HPDE6-E6E7 (cell line): ENCODE results near the gene SUV39H1.
"Not testable (repeated sequence)": the region's sequence is repeated elsewhere in the genome, so short reads cannot be mapped to it uniquely, and the experiment has no call there.

Source experiments
- DNase-seq: peaks from one replicate; pipeline ENCODE4 v3.0.0; 2011; ENCODE audit warnings: missing footprints; ENCODE audit errors: extremely low spot score

The SUV39H1 gene, protein sequence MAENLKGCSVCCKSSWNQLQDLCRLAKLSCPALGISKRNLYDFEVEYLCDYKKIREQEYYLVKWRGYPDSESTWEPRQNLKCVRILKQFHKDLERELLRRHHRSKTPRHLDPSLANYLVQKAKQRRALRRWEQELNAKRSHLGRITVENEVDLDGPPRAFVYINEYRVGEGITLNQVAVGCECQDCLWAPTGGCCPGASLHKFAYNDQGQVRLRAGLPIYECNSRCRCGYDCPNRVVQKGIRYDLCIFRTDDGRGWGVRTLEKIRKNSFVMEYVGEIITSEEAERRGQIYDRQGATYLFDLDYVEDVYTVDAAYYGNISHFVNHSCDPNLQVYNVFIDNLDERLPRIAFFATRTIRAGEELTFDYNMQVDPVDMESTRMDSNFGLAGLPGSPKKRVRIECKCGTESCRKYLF

DNA sequence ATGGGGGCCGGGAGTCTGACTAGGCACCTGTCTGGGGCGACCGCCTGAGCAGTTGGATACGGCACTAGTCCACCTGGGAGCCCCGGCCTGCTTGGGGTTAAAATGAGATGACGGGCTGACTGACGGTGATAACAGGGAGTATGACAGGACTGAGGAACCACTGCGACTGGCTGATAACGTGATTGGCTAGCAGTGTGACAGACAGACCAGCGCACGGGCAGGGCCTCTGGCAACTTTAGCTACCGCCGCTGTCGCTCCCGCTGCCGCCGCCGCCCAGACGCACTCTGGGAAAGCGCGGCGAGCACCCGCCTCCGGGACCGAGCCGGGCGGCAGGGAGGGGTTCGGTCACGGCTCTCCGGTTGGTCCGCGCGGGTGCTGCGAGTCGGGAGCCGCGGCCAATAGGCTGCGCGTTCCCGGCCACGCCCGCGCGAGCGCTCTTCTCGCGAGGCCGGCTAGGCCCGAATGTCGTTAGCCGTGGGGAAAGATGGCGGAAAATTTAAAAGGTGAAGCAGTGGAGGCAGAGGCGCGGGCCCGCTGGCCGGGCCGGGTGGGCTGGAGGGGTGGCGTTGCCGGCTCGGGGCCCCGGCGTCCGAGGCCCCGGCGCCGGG, at the start of gene SUV39H1:
TSS of gene SUV39H1 (plus strand) at position 434 of the 608 bp plus-strand sequence. CDS start at position 485, 51 bp downstream.
- DNase-seq, result peak; percentile 74

DNA sequence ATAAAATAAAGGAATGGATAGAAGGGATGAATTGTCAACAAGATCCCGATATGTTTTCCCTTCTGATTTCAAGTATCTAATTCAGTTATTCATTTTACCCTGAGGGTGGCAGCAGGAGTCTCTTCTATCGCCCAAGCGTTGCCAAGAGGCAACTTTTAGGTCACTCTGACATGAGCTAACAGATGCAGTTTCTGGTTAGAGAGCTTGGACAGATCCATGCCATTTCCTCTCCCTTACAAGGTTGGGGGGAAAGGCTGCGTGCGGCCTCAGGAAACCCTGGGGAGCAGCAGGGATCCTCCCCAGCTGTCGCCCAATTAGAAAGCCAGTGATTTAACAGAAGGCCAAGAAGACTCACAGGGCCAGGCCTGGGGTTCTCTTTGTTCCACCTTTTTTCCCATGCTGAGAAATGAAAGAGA, 48.2 kb upstream of the SUV39H1 start:
- no peak for DNase-seq

DNA sequence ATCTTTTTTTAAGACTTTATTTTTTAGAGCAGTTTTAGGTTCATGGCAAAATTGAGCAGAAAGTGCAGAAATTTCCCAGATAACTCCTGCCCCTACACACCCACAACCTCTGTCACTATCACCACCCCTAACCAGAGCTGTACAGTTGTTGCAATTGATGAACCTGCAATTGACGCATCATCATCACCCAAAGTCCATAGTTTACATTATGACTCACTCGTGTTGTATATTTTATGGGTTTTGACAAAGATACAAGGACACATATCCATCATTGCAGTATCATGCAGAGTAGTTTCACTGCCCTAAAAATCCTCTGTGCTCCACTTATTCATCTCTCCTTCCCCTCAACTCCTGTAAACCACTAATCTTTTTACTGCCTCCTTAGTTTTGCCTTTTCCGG, 47.4 kb upstream of the SUV39H1 start:
- DNase-seq, result no peak

DNA sequence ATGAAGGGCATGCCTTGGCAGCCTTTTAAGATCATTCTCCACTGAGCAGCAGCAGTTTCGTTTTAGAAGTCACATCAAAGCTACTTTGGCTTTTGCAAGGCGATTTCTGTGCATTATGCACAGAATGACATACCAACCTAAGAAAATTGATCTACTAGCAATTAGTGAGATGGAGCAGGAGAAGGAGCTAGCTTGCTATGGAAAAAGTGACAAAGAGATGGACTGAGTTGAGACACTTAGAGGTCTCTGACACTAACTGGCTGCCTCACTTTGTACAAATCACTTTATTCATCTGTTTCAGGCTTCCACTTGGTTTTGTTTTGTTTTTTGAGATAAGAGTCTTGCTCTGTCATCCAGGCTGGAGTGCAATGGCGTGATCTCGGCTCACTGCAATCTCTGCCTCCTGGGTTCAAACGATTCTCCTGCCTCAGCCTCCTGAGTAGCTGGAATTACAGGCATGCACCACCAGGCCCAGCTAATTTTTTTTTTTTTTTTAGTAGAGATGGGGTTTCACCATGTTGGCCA, 44.4 kb upstream of the SUV39H1 start:
- not testable (repeated sequence) for DNase-seq

DNA sequence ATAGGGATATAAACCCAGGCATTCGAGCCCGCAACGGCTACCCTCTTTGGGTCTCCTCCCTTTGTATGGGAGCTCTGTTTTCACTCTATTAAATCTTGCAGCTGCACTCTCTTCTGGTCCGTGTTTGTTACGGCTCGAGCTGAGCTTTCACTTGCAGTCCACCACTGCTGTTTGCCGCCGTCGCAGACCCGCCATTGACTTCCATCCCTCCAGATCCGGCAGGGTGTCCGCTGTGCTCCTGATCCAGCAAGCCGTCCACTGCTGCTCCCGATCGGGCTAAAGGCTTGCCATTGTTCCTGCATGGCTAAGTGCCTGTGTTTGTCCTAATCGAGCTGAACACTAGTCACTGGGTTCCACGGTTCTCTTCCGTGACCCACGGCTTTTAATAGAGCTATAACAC, 41.8 kb upstream of the SUV39H1 start:
- DNase-seq, result not testable (repeated sequence)

DNA sequence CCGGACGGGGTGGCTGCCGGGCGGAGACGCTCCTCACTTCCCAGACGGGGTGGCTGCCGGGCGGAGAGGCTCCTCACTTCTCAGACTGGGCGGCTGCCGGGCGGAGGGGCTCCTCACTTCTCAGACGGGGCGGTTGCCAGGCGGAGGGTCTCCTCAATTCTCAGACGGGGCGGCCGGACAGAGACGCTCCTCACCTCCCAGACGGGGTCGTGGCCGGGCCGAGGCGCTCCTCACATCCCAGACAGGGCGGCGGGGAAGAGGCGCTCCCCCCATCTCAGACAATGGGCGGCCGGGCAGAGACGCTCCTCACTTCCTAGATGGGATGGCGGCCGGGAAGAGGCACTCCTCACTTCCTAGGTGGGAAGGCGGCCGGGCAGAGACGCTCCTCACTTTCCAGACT, 36.8 kb upstream of the SUV39H1 start:
- not testable (repeated sequence) for DNase-seq

DNA sequence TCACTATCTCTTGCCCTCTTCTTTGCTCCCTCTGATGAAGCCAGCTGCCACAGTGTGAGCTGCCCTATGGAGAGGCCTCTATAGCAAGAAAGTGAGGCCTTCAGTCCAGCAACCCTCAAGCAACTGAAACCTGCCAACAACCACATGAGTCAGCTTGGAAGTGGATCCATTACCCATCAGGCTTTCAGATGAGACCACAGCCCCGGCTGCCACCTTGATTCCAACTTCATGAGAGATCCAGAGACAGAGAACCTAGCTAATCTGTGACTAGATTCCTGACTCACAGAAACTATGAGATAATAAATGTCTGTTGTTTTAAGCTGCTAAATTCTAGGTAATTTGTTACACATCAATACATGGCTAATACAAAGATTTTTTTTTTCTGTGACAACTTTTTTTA, 33.3 kb upstream of the SUV39H1 start:
- DNase-seq, result no peak

DNA sequence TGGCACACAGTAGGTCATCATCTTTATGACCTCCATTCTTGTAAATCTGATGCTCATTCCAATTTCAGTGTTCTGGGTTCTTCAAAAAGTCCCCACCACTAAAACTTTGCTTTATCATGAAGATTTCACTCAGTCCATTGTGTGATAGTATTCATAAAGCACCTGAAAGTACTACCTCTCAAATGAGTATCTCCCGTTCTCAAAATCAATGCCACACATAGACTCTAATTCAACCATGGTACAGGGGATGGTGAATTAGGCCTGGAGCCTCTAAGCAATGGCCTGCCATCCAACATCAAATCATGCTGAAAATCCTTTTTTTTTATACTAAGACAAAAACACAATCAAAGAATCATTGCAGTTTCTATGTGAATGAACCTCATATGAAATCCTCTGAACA, 32.4 kb upstream of the SUV39H1 start:
- DNase-seq, result no peak

DNA sequence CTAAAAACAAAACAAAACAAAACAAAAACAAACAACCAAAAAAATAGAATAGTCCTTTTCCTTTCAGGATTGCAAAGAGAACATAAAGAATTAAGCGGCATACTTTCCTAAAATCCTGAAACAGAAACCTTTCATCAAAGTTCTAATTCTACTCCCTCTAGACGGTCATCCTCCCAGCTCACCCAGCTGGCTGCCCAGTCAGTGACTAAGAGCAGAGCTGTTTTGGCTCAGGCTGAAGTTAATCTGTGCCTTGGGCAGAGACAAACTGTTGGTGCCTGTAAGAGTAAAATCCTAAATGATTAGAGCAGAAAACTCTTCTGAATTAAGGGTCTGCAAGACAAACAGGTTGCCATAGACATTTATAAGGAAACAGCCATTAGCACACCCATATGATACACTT, 30.5 kb upstream of the SUV39H1 start:
- DNase-seq, result no peak

DNA sequence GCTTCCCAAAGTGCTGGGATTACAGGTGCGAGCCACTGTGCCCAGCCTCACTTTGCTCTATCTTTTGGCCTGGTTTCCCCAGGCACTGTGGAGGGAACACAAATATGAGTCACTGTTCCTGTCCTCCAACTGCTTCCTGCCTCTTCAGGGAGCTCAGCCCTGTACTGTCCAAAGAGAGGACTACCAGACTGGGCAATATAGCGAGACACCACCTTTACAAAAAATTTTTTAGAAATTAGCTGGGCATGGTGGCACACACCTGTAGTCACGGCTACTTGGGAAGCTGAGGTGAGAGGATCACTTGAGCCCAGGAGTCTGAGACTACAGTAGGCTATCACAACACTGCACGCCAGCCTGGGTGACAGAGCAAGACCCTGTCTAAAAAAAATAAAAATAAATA, 29.9 kb upstream of the SUV39H1 start:
- DNase-seq, result no peak

DNA sequence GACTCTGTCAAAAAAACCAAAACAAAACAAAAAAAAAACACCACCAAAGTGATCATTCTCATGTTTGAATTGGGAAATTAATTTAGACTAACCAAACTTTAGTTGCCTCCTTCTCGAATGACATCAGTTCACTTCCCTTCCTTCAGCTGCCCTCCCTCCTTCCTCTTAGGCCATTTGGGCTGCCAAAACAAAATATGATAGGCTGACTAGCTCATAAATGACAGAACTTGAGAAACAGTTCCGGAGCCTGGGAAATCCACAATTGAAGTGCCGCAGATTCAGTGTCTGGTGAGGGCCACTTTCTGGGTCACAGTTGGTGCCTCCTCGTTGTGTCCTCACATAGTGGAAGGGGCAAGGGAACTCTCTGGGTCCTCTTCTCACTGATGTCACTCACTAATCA, 29.0 kb upstream of the SUV39H1 start:
- no peak for DNase-seq

DNA sequence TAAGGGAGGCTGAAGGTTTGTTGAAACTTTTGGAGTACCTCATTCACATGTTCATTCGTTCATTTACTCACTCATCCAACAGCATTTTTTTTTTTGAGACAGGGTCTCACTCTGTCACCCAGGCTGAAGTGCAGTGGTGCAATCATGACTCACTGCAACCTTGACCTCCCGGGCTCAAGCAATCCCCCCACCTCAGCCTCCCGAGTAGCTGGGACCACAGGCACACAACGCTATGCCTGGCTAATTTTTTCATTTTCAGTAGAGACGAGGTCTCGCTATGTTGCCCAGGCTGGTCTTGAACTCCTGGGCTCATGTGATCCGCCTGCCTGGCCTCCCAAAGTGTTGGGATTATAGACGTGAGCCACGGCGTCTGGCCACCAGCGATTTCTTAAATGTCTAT, 28.3 kb upstream of the SUV39H1 start:
- not testable (repeated sequence) for DNase-seq

DNA sequence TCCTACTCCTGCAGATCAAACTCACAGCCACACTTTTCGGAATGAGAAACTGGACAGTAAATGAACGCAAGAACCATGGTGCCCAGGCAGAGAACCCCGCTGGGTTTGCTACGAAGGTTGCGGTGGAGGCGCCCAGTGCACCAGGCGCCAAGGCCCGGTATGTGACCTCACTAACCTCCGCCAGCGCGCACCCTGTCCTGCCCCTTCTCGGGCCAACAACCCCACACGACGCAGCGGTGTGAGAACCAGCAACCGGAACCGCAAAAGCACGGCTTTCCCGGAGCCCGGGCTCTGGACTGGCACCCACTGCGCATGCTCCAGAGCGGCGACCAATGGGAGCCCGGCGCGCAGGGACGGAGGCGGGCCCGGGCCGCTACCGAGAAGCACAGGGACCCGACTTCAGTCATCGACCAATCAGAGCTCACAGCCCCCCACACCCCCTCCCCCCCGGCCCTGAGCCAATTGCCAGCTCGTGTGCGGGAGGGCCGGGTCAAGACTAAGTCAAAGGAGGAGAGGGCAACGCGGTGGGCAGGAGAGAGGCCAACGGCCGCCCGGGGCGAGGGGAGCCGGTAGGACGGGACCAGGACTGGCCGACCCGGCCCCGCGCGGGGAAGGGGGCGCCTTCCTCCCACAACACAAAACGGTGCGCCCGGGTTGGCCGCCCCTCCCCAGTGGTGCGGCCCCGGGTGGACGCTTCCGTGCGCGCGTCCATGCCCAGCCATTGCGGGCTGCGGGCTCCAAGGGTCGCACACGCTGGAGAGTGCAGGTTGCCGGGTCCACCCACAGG, 20.2 kb upstream of the SUV39H1 start:
- peak; percentile 83 for DNase-seq

DNA sequence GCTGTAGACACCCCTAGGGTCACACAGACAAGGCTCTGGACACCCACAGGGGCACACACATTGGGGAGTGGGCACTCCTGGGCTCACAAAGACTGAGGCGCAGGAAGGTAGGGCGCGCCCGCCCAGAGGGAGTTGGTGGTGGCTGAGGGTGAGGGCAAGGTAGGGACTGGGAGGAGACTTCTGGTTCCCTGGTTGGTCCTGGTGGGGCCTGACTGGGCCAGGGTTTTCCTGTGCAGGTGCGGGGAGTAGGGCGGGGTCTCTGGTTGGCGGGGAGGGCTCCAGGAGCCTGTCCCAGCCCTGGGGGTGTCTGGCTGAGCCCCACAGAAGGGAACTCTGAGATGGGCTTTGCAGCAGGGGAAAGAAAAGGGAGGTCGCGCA, 19.7 kb upstream of the SUV39H1 start:
- no peak for DNase-seq

DNA sequence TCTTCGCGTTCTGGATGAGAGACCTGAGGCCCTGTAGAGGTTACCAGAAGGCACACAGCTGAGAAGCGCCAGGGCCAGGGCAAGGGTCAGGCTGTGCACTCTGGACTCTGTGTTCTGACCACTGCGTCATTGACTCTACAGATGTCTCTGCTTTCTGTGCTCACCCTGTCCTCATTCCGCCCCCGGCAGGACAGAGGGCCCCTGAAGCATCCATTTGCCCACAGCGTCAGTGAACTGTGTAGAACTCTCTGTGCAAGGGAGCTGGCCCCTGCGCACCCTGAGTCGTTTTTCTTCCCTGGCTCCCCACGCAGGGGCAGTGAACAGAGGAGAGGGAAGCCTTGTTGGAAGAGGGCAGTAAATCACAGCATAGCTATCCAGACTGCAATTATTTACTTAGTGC, 19.0 kb upstream of the SUV39H1 start:
- DNase-seq, result no peak

DNA sequence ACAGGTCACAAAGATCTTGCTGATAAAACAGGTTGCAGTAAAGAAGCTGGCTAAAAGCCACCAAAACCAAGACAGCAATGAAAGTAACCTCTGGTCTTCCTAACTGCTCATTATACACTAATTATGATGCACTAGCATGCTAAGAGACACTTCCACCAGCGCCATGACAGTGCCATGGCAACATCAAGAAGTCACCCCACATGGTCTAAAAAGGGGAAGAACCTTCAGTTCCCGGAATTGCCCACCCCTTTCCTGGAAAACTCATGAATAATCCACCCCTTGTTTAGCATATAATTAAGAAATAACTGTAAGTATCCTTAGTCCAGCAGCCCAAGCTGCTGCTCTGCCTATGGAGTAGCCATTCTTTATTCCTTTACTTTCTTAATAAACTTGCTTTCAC, 16.1 kb upstream of the SUV39H1 start:
- DNase-seq, result not testable (repeated sequence)

DNA sequence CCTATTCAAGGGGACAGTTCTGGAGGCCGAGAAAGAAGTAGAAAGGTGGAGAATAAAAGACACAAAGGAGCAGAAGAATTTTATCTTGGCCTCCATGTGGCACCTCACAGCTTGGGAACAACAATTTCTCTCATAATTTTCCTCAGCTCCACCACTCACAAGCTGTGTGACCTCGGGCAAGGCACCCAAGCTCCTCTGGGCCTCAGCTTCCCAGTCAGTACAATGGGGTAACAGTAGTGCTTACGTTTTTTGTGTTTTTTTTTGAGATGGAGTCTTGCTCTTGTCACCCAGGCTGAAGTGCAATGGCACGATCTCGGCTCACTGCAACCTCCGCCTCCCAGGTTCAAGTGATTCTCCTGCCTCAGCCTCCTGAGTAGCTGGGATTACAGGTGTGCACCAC, 15.6 kb upstream of the SUV39H1 start:
- DNase-seq, result not testable (repeated sequence)

DNA sequence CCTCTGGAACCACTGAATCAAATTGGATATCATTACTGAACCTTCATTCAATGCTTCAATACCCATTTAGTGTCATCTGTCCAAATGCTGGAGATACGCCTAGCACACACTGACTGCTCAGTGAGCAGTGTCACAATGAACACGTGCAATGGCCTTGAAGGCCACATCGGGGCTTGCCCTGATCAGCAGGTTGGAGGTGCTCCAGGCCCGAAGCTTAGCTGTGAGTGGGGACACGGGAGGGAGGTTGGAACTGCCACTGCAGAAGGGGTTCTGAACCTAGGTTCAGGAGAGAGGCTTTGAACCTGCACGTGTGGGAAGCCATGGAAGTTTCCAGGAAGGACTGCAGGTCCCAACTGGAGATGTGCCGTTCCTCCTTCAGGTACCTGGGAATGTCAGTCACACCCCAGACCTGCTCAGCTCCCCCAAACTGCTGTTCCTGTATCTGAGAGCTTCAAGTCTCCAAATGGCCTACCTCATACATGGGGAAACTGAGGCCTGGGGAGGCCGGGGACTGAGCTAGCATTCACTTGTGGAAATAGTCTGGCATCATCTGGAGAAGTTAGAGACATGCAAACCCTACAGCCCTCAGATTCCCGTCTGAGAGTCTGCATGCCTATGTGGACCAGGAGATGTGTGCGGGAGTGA, 14.9 kb upstream of the SUV39H1 start:
- DNase-seq, result no peak

DNA sequence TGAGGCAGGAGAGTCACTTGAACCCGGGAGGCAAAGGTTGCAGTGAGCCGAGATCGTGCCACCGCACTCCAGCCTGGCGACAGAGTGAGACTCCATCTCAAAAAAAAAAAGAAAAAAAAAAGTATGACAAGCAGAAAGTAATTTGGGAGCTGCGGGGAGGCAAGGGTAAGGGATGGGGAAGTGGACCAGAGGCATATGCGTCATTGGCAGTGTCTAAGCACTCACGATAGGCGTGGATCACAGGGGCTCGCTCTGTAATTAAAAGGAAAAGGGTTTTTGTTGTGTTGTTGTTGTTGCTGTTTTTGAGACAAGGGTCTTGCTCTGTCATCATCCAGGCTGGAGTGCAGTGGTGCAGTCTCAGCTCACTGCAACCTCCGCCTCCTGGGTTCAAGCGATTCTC, 13.7 kb upstream of the SUV39H1 start:
- DNase-seq, result not testable (repeated sequence)

DNA sequence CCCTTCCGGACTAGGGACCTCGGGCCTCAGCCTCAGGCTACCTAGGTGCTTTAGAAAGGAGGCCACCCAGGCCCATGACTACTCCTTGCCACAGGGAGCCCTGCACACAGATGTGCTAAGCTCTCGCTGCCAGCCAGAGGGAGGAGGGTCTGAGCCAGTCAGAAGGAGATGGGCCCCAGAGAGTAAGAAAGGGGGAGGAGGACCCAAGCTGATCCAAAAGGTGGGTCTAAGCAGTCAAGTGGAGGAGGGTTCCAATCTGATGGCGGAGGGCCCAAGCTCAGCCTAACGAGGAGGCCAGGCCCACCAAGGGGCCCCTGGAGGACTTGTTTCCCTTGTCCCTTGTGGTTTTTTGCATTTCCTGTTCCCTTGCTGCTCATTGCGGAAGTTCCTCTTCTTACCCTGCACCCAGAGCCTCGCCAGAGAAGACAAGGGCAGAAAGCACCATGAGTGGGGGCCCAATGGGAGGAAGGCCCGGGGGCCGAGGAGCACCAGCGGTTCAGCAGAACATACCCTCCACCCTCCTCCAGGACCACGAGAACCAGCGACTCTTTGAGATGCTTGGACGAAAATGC, 13.0 kb upstream of the SUV39H1 start, which contains the start of gene WAS:
TSS of gene WAS (plus strand) at position 389 of the 572 bp plus-strand sequence. CDS start at position 444, 55 bp downstream.
- no peak for DNase-seq

DNA sequence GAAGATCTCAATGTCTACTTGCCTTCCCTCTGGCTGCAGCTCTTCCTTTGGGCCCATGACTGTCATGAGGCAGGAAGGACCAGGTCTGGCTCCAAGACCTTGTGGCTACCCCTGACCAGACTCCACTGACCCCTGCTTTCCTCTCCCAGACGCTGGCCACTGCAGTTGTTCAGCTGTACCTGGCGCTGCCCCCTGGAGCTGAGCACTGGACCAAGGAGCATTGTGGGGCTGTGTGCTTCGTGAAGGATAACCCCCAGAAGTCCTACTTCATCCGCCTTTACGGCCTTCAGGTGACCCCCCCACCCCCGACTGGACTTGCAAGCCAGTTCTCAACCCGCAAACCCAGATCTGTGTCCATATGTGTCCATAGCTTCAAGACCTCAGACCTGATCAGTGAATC, 12.4 kb upstream of the SUV39H1 start:
- no peak for DNase-seq
